Esophagus muscularis mucosa (tissue), 4 donors: ENCODE measurements around the gene MAP1B. TPM values are rescaled to one million over a fixed set of nuclear protein-coding genes. Genes with fewer than 3 reads are reported as not detected.
"Not testable (repeated sequence)": the region's sequence is repeated elsewhere in the genome, so short reads cannot be mapped to it uniquely, and the experiment has no call there.

Experiments
- DNase-seq: peaks from one replicate; pipeline ENCODE4 v3.0.0-alpha.2; 2017; ENCODE audit errors: extremely low spot score
- H3K27ac ChIP-seq, 4 donors: fragments of 200-600 bp; sonication (generic); replicated peaks in 1 of 4; 1 replicate in 3 of 4; 2 replicates in 1 of 4; pipeline ENCODE4 v1.5.1; 2016 to 2019; ENCODE audit warnings: mild to moderate bottlenecking in 1 of 4
- H3K27me3 ChIP-seq, 4 donors: fragments of 200-600 bp; sonication (generic); one replicate each; pipeline versions ENCODE4 v1.5.1 to v1.6.0; 2016 to 2019
- H3K36me3 ChIP-seq, 4 donors: fragments of 200-600 bp; sonication (generic); one replicate each; pipeline ENCODE4 v1.5.1; 2016 to 2019
- H3K4me1 ChIP-seq, 4 donors: fragments of 200-600 bp; sonication (generic); one replicate each; pipeline ENCODE4 v1.5.1; 2016 to 2019
- H3K4me3 ChIP-seq, 4 donors: fragments of 200-600 bp; sonication (generic); 1 replicate in 2 of 4; 2 replicates in 2 of 4; pipeline ENCODE4 v1.5.1; 2016 to 2019; ENCODE audit warnings: mild to moderate bottlenecking in 4 of 4, moderate library complexity in 1 of 4
- H3K9me3 ChIP-seq, 4 donors: fragments of 200-600 bp; sonication (generic); 1 replicate in 3 of 4; 2 replicates in 1 of 4; pipeline ENCODE4 v1.5.1; 2016 to 2019
- CTCF ChIP-seq, 3 experiments: fragments of 200-600 bp in 2 of 3; fragments of 450-650 bp in 1 of 3; sonication (generic) in 2 of 3; IDR thresholded peaks; one replicate each; pipeline ENCODE4 v1.5.1; 2017 to 2019; ENCODE audit warnings: antibody characterized with exemption in 3 of 3, mild to moderate bottlenecking in 2 of 3, moderate library complexity in 1 of 3
- EP300 ChIP-seq: sonication (generic); formaldehyde crosslinking; IDR thresholded peaks from one replicate; pipeline ENCODE4 v1.6.1; 2017; ENCODE audit warnings: antibody characterized with exemption
- POLR2A ChIP-seq: fragments of 450-650 bp; IDR thresholded peaks from one replicate; pipeline ENCODE4 v1.6.1; 2017; ENCODE audit warnings: antibody characterized with exemption, moderate library complexity, mild to moderate bottlenecking, low read depth
- POLR2AphosphoS5 ChIP-seq, 2 donors: sonication (generic); formaldehyde crosslinking; IDR thresholded peaks; one replicate each; pipeline ENCODE4 v1.6.1; 2017; ENCODE audit warnings: antibody characterized with exemption in 2 of 2
- WGBS: methylation state at CpG from one replicate; pipeline ENCODE4 v1.1.5; 2018; 5-methylcytosine and 5-hydroxymethylcytosine counted together
- intact Hi-C: fragments of 100-400 bp; cut with DNase I; formaldehyde crosslinking; loops from one replicate; pipeline ENCODE4 v1.15.1; 2023
- total RNA-seq, 4 donors: library from RNA; depleted of rRNA; stranded (reverse); fragments of >200 nt; gene quantifications; one replicate each; pipeline versions ENCODE4 v1.1.0 to v1.2.1, GENCODE V29; 2016

MAP1B gene
- total RNA-seq, 4 donors from 2014 or later: 755 to 1,378 (median 1,096) TPM

GRCh38 chr5:72082048-72082447 is 25.2 kb upstream of the MAP1B start:
- H3K4me3 ChIP-seq: no peak overlapping the region
- H3K9me3 ChIP-seq: no peaks in the 10 kb centered on the region
- intact Hi-C loops: no loop called here
- no peaks in the 10 kb centered on the region for H3K27me3 ChIP-seq
- no peak for DNase-seq
- peaks cover 0 to 21% (median 8%) of the 10 kb centered on the region in 4 donors for H3K4me1 ChIP-seq
- 87% methylated on average over 1 of the region's 1 CpG for WGBS
- no peak overlapping the region for H3K27ac ChIP-seq
- no peaks in the 10 kb centered on the region for H3K36me3 ChIP-seq
- TF ChIP-seq EP300: no peak
- no peak for TF ChIP-seq CTCF (IDR thresholded peaks at IDR 0.05)
- no peak for TF ChIP-seq POLR2A
- no peak for TF ChIP-seq POLR2AphosphoS5 (IDR thresholded peaks at IDR 0.05)

- 87% methylated on average over 4 of the region's 4 CpGs for WGBS
- Histone ChIP-seq H3K27ac (no peak overlapping the region), H3K27me3 (no peaks in the 10 kb centered on the region), H3K36me3 (no peaks in the 10 kb centered on the region), H3K4me1 (peaks cover 0 to 17% (median 8%) of the 10 kb centered on the region in 4 donors), H3K4me3 (no peak overlapping the region), H3K9me3 (no peaks in the 10 kb centered on the region)
- intact Hi-C loops: no loop called here
- TF ChIP-seq CTCF (IDR thresholded peaks at IDR 0.05) (no peak), POLR2AphosphoS5 (IDR thresholded peaks at IDR 0.05) (no peak), POLR2A (no peak), EP300 (no peak)
- no peak for DNase-seq
These were observed 22.4 kb upstream of the MAP1B start for GRCh38 chr5:72084876-72085275.

- Histone ChIP-seq H3K27ac (no peak overlapping the region), H3K4me3 (no peak overlapping the region), H3K36me3 (no peaks in the 10 kb centered on the region), H3K9me3 (no peaks in the 10 kb centered on the region), H3K4me1 (peaks cover 0 to 17% (median 8%) of the 10 kb centered on the region in 4 donors), H3K27me3 (no peaks in the 10 kb centered on the region)
- no peak for TF ChIP-seq EP300
- TF ChIP-seq CTCF (IDR thresholded peaks at IDR 0.05): no peak
- no peak for TF ChIP-seq POLR2A
- TF ChIP-seq POLR2AphosphoS5 (IDR thresholded peaks at IDR 0.05): no peak
- DNase-seq: peak; percentile 7
- 63% methylated on average over 2 of the region's 2 CpGs for WGBS
- intact Hi-C loops: no loop called here
These were observed 22.0 kb upstream of the MAP1B start for GRCh38 chr5:72085319-72085718.

DNA sequence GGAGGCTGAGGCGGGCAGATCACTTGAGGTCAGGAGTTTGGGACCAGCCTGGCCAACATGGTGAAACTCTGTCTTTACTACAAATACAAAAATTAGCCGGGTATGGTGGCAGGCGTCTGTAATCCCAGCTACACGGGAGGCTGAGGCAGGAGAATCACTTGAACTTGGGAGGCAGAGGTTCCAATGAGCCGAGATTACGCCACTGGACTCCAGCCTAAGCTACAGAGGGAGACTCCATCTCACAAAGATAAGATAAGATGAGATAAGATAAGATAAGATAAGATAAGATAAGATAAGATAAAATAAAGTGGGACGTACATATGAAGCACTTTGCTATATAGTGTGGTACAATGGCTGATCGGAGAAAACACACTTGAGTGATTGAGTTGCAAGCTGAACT is 17.6 kb upstream of the MAP1B start:
- not testable (repeated sequence) for H3K9me3 ChIP-seq, H3K27me3 ChIP-seq, H3K4me1 ChIP-seq, H3K4me3 ChIP-seq, H3K27ac ChIP-seq, H3K36me3 ChIP-seq
- 92% methylated on average over 8 of the region's 8 CpGs for WGBS
- intact Hi-C loops: loop anchor here (10.0 kb wide), 1 partner anchor 155 kb away; no protein-coding TSS in a partner anchor
- DNase-seq: peak; percentile 70

DNA sequence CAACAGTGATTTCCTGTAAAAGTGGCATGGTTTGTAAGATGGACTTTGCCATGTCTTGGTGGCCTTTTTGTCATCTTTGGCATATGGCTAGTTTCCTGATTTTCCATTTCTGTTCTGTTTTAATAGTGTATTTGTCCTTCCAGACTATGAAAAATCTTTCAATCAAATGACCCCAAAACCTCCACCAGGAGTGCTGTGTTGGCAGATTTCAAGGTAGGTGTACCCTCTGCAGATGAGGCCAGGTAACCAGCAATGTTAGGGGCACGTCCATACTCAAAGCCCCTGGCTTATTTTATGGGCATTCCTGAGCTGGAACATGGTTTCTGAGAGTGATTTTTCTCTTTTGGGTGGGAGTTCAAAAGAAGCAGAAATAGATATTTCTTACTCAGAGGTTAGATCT is 15.2 kb upstream of the MAP1B start:
- intact Hi-C loops: loop anchor here (10.0 kb wide), 1 partner anchor 157 kb away; no protein-coding TSS in a partner anchor
- Histone ChIP-seq H3K4me1 (no peaks in the 10 kb centered on the region), H3K9me3 (no peaks in the 10 kb centered on the region), H3K4me3 (no peak overlapping the region), H3K27me3 (no peaks in the 10 kb centered on the region), H3K27ac (no peak overlapping the region), H3K36me3 (no peaks in the 10 kb centered on the region)
- 82% methylated on average over 1 of the region's 1 CpG for WGBS
- no peak for DNase-seq
- no peak for TF ChIP-seq POLR2AphosphoS5 (IDR thresholded peaks at IDR 0.05)
- TF ChIP-seq CTCF (IDR thresholded peaks at IDR 0.05): no peak
- no peak for TF ChIP-seq EP300
- TF ChIP-seq POLR2A: no peak
